HEK293T (cell line): ENCODE results near the gene RFX1.

Experiments
- ARNT ChIP-seq: fragments of 450-650 bp; IDR thresholded peaks from 2 replicates; pipeline ENCODE4 v1.6.1; 2017; ENCODE audit warnings: mild to moderate bottlenecking
- BHLHE40 ChIP-seq: fragments of 450-650 bp; IDR thresholded peaks from 2 replicates; pipeline ENCODE4 v1.6.1; 2016; ENCODE audit warnings: mild to moderate bottlenecking, moderate library complexity, borderline replicate concordance
- FOXM1 ChIP-seq: fragments of 450-650 bp; IDR thresholded peaks from 2 replicates; pipeline ENCODE4 v1.6.1; 2017; ENCODE audit warnings: mild to moderate bottlenecking, borderline replicate concordance
- L3MBTL2 ChIP-seq: fragments of 450-650 bp; conservative IDR thresholded peaks from 2 replicates; pipeline ENCODE4 v1.6.1; 2016; ENCODE audit warnings: mild to moderate bottlenecking
- NFRKB ChIP-seq: fragments of 450-650 bp; IDR thresholded peaks from 2 replicates; pipeline ENCODE4 v1.6.1; 2016; ENCODE audit warnings: mild to moderate bottlenecking, moderate library complexity
- SP1 ChIP-seq: fragments of 450-650 bp; IDR thresholded peaks from 2 replicates; pipeline ENCODE4 v1.6.1; 2017
- SUZ12 ChIP-seq: fragments of 450-650 bp; IDR thresholded peaks from 2 replicates; pipeline ENCODE4 v1.6.1; 2016; ENCODE audit warnings: mild to moderate bottlenecking
- TARDBP ChIP-seq: fragments of 450-650 bp; IDR thresholded peaks from 2 replicates; pipeline ENCODE4 v1.6.1; 2016

DNA sequence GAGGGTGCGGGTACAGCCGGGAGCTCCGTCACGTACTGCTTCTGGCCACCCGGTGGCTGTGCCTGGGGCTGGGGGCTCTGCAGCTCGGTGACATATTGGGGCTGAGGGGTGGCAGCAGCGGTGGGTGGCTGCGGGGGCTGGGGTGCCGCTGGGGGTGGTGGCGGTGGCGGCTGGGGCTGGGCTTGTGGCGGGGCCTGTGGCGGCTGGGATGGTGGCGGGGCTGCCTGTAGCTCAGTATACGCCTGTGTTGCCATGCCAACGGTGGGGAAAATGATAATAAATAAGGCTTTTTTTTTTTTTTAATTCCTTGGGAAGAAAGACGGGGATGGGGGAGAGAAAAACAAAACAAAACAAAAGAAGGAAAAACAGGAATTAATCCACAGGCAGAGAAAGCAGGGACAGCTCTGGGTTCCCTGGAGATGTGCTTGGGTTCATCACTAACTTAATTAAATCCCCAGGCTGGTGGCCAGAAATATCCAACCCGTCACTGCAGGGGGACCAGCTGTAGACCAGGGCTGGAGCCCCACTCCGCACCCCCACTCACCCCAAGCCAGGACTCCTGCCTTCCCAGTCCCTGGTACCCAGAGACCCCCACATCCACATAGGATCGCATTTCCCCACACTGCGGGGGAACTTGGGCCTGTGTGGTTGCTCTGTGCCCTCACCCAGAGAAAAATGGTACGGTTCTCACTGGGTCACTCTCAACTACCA is 12.4 kb downstream of the RFX1 start:
- no peak for TF ChIP-seq NFRKB
- TF ChIP-seq SUZ12 = no peak
- no peak for TF ChIP-seq TARDBP
- no peak for TF ChIP-seq BHLHE40
- no peak for TF ChIP-seq FOXM1
- TF ChIP-seq L3MBTL2 = no peak
- no peak for TF ChIP-seq SP1
- no peak for TF ChIP-seq ARNT
